Hepatocyte (in vitro differentiated cells): ENCODE measurements around the gene MRPL22.
"Not testable (repeated sequence)": the region's sequence is repeated elsewhere in the genome, so short reads cannot be mapped to it uniquely, and the experiment has no call there.

Experiments used
- CTCF ChIP-seq: fragments of 200-600 bp; sonication (generic); IDR thresholded peaks from 2 replicates; pipeline ENCODE4 v1.5.1; 2016; ENCODE audit warnings: antibody characterized with exemption, mild to moderate bottlenecking; ENCODE audit not compliant: poor library complexity
- EZH2 ChIP-seq: fragments of 200-600 bp; sonication (generic); IDR thresholded peaks from 2 replicates; pipeline ENCODE4 v1.6.1; 2016; ENCODE audit warnings: antibody characterized with exemption, mild to moderate bottlenecking, borderline replicate concordance
- EZH2phosphoT487 ChIP-seq: fragments of 200-600 bp; sonication (generic); IDR thresholded peaks from one replicate; pipeline ENCODE4 v1.6.1; 2018; ENCODE audit warnings: antibody characterized with exemption, mild to moderate bottlenecking, low read depth, moderate library complexity; ENCODE audit not compliant: unreplicated experiment, severe bottlenecking

- not testable (repeated sequence) for TF ChIP-seq CTCF, EZH2, EZH2phosphoT487
Measured at GRCh38 chr5:155006265-155006664, 65.4 kb downstream of the MRPL22 start.
